ENCODE data around the gene SF3A2.

SF3A2 gene

DNA sequence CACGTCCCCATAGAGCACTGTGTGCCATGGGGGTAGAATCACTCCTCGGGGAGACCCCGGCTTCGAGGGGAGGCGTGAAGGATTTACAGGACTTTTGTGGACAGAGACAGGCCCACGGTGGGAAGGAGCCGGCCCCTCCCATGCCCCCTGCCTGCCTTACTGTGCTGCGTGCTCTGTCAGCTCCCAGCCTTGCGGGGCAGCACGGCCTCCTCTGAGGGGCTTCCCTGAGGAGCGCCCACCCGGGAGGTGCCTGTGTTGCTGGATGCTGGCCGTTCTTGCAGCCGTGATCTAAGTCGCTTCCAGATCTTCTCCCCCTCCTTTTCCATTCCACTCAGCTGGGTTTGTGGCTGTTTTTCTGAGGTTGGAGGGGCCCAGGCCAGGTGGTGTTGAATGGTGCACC, 29.6 kb upstream of the SF3A2 start:
- no peak for DNase-seq (ENCODE audit: low spot score)

DNA sequence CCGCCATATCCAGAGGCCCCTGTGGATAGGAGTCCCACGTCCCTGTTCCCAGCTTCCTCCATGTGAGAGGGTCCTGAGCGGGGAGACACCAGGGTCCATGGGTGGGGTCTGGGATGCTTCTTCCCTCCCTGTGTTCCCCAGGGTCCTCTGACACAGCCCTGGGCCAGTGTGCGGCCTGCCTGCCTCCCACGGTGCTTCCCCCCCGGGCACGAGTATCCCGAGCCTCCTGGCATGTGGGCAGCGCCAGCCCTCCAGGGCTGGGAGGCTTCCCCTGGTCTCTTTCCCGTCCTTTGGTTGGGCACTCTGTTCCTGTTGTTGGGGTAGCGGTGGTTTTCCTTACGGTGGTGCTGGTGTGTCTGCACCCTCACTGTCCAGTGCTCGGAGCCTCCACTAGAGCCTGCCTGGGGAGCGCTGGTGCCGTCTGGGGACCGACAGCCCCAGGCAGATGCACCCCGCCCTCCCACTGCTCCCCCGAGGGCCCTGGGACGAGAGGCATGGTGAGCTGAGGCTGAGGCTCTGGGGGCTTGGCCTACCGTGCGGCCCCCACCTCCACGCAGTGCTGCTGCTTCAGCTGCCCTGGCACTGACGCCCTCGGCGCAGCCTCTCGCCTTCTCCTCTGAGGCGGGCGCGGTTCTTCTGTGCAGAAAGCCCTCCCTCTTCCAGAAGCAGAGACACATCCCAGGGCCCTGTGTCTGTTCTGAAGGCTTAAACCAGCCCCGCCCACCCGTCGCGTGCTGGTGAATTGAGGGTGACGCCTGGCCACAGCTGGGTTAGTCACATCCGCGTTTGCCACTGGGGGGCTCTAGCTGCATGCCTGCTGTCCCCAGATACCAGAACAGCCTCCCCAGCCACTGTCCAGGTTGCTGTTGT, 28.4 kb upstream of the SF3A2 start:
- no peak for DNase-seq (ENCODE audit: low spot score)

DNA sequence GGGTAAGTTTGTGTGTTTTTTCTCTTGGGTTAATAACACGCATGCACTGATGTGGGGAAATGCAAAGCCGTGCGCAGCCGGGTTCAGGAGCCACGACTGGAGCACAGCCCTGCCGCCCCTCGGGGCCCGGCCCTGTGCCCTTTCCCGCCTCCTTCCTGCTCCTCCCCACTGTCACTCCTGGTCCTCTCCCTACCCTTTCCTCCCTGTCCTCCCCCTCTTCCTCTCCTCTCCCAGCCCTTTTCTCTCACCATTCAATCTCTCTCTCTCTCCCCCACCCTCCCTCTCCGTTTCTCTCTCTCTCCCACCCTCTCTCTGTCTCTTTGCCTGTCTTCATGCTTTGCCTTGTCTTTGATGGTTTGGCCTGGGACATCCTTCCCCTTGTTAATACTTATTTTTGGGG, 27.6 kb upstream of the SF3A2 start:
- DNase-seq (ENCODE audit: low spot score) = no peak

DNA sequence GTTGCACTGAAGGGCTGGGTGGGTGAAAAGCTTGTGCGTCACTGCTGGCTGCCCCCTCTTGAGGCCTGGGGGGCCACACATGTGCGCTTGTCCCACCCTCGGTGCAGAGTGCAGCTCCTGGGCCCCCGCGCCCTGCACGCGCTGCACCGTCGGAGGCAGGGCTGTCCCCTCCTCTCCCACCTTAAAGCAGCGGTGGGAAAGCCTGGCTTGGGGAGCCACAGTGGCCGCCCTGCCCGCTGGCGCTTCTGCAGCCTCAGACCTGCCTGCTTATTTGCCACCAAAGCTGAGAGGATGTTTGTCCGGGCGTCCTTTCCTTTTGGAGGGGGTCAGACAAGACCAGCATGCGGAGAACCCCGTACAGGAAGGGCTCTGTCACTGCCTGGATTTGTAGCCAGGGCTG, 27.2 kb upstream of the SF3A2 start:
- no peak for DNase-seq (ENCODE audit: low spot score)

DNA sequence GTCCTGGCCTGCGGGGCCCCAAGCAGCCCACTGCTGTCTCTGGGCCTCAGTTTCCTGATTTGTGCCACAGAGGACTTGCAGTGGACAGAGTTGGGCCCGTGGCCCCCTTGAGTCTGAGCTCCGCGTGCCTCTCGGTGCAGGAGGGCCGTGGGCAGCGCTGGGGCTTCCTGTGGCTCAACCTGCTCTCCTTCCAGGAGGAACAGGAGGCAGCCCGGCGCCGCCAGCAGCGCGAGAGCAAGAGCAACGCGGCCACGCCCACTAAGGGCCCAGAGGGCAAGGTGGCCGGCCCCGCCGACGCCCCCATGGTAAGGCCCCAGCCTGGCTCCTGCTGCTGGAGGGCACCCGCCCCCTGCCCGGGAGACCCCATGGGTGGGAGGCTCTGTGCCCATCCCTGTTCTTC, 26.4 kb upstream of the SF3A2 start:
- DNase-seq (ENCODE audit: low spot score) = no peak

DNA sequence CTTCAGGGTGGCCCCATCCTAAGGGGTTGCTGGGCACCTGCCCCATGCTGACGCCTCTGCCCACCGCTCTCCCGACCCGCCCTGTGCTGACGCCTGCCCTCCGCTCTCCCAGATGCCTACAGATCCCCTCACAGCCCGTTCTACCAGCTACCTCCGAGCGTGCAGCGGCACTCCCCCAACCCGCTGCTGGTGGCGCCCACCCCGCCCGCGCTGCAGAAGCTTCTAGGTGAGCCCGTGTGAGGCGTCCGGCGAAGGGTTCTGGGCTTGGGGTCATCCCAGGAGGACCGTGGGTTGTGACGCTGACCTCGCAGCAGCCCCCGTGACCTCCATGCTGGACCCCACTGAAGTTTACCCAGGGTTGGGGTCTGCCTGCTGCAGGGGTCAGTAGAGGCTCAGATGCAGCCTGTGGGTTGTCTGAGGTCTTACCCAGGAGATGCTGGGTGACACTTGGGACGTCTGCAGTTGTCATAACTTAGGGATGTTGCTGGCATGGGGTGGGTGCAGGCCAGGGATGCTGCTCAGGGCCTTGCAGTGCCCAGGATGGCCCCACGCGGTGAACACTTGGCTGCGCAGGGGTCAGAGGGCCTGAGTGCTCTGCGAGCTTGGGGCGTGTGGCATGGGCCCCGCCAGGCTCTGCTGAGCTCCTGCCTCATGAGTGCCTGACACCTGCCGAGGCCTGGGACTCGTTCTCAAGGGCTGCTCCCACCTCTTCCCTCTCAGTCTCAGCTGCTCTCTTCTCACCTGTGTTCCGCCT, 25.5 kb upstream of the SF3A2 start:
- no peak for DNase-seq (ENCODE audit: low spot score)

DNA sequence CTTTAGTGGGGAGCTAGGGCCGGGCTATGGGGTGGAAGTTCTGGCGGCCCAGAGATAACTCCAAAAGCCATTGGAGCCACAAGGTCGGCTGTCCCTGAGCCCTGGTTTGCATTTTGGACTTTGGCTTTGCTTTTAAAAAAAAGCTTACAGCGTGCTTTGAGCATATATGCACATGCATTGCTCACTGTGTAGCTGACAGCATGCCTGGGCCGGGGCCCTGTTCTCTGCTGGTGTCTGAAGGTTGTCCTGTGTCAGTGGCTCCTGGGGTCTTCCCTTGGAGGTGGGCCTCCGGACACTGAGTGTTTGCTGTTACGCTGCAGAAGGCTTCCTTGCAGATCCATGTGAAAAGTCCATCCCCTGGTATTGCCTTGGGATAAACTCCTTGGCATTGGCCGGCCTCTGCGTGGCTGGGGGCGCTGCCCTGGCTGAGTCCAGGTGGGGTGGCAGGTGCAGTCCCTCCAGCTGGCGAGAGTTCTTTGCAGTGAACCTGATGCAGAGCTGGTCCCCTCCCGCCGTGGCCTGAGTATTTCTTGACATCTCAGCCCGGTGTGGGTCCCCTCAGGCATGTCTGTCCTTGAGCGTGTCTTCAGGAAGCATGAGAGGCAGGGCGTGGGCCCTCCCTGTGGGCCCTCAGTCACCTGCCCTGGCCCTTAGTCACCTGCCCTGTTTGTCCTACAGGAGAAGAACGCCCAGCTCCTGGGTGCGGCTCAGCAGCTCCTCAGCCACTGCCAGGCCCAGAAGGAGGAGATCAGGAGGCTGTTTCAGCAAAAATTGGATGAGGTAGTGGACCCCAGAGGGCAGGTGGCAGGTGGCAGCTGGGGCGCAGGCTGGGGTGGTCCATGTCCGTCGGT, 23.5 kb upstream of the SF3A2 start:
- no peak for DNase-seq (ENCODE audit: low spot score)

DNA sequence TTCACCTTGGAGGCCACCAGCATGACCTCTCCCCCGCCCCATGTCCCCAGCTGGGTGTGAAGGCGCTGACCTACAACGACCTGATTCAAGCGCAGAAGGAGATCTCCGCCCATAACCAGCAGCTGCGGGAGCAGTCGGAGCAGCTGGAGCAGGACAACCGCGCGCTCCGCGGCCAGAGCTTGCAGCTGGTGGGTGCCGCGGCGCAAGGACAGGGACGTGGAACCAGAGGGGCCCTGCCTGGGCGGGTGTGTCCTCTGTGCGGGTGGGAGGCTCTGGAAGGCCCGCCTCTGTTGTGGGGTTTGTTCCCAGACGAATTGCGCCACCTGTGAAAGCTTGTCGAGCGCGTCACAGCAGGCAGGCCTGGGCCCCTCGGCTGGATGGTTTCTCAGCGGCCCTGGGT, 22.8 kb upstream of the SF3A2 start:
- DNase-seq (ENCODE audit: low spot score) = no peak

DNA sequence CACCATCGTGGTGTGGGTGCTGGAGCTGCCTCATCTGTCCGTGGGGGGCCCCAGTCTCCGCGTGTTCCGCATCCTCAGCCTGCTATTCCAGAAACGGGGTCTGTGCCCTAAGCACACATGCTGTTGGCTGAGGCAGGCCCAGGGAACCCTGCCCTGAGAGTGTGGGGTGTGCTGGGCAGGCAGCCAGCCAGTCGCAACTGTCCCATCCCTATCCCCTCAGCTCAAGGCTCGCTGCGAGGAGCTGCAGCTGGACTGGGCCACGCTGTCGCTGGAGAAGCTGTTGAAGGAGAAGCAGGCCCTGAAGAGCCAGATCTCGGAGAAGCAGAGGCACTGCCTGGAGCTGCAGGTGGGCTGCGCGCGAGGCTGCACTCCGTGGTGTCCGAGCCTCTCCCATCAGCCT, 22.4 kb upstream of the SF3A2 start:
- no peak for DNase-seq (ENCODE audit: low spot score)

DNA sequence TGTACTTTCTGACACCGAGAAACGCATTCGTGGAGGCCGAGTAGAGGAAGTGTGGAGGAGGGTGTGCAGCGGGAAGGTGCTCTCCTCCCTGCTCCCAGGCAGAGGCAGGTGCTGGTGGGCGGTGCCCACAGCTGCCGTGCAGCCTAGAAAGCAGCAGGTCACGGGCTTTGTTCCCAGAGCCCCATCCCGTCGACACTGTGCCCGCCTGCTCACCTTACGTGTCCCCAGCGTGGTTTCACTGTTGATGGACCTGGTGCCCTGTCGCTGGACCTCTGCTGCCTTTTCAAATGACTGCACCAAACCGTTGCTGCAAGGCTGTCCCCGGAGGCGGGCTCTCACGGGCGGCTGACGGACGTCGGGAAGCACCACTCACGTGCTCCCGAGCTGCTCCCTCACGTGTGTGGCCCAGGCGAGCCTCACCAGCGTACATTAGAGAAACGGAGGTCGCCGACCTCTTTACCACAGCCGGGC, 21.3 kb upstream of the SF3A2 start:
- no peak for DNase-seq (ENCODE audit: low spot score)

DNA sequence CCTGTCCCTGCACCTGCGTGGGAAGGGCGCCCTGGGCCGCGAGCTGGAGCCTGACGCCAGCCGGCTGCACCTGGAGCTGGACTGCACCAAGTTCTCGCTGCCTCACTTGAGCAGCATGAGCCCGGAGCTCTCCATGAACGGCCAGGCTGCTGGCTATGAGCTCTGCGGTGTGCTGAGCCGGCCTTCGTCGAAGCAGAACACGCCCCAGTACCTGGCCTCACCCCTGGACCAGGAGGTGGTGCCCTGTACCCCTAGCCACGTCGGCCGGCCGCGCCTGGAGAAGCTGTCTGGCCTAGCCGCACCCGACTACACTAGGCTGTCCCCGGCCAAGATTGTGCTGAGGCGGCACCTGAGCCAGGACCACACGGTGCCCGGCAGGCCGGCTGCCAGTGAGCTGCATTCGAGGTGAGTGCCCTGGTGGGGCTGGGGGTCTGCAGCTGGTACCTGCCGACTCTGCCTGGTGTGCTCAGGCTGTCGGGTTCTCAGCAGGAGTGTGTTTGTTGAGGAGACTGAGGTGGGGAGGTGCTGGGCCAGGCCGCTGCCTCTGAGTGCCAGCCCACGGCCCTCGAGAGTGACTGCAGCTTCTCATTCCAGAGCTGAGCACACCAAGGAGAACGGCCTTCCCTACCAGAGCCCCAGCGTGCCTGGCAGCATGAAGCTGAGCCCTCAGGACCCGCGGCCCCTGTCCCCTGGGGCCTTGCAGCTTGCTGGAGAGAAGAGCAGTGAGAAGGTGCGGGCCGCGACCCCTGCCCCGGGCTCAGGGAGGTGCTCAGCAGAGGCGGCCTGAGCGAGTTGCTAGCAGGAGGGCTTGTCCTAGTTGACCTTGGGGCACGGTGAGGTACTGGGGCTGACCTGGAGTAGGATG, 20.0 kb upstream of the SF3A2 start:
- DNase-seq (ENCODE audit: low spot score) = no peak

DNA sequence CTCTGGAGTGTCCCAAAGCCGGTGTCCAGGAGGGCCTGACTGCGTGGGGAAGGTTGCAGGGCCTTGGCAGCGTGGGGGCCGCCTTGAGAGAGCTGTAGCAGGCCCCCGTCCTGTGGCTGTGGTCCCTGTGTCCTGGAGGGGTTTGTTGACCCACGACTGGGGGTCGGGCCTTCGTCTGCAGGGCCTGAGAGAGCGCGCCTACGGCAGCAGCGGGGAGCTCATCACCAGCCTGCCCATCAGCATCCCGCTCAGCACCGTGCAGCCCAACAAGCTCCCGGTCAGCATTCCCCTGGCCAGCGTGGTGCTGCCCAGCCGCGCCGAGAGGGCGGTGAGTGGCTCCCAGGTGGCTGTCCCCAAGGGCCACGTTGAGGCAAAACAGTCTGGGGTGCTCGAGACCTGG, 19.0 kb upstream of the SF3A2 start:
- DNase-seq (ENCODE audit: low spot score) = no peak

DNA sequence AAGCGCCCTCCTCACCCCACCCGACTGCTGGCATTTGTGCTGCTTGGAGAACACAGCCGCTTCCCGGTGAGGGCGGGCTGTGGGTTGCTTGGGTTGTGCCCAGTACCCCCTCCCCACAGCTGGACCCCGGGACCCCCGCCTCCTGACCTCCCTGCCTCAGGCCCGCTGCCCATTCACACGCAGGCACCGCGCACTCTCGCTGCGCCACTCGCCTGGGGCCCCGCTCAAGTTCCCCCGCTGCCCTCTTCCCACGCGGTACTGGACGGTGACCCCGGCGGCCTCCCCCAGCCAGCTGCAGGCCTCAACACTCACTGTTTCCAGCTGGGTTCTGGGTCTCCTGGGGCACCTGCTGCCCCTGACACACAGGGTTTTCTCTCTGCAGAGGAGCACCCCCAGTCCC, 16.9 kb upstream of the SF3A2 start:
- DNase-seq (ENCODE audit: low spot score) = no peak

DNA sequence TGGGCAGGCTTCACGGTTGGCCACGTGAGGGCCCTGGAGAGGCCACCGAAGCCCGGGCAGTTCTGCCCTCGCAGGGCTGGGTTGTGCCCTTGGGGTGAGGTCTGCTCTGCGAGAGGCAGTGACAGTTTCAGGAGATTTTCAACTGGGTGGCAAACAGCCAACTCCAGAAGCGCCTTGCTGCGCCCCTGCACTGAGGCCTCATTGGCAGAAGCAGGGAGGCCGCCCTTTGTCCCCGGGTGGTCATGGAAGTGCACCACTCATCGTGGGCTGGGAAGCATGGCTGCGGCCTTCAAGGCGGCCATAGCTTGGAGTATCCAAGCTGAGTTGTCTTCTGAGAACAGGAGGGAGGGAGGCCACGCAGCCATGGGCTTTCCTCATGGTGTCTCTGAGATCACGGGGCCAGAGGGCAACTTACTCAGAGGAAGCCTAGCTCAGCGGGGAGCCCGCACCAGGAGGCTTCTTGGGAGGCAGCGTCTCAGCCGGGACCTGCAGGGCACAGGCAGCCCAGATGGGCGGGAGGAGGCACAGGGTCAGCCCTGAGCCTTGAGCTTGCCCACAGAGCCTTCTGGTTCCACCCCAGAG, 15.3 kb upstream of the SF3A2 start:
- DNase-seq (ENCODE audit: low spot score) = no peak

DNA sequence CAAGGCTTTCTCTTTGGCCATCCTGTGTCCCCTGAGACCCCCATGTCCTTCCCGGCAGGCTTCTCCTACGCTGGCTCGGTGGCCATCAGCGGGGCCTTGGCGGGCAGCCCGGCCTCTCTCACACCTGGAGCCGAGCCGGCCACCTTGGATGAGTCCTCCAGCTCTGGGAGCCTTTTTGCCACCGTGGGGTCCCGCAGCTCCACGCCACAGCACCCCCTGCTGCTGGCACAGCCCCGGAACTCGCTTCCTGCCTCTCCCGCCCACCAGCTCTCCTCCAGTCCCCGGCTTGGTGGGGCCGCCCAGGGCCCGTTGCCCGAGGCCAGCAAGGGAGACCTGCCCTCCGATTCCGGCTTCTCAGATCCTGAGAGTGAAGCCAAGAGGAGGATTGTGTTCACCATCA, 14.7 kb upstream of the SF3A2 start:
- no peak for DNase-seq (ENCODE audit: low spot score)

DNA sequence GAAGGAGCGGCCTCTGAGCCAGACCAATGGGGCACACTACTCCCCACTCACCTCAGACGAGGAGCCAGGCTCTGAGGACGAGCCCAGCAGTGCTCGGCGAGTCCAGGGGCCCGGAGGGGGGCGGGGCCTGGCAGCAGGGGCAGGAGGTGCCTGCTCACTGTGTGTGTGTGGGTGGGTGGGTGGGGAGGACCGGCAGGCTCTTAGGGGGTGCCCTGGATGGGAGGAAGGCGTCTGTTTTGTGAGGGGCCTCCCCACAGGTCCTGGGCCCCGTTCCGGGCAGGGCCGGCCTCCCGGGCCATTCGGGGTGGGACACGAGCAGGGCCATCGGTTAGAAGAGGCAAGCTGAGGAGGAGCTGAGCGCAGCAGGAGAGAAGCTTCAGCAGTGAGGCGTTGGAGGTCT, 13.2 kb upstream of the SF3A2 start:
- no peak for DNase-seq (ENCODE audit: low spot score)

DNA sequence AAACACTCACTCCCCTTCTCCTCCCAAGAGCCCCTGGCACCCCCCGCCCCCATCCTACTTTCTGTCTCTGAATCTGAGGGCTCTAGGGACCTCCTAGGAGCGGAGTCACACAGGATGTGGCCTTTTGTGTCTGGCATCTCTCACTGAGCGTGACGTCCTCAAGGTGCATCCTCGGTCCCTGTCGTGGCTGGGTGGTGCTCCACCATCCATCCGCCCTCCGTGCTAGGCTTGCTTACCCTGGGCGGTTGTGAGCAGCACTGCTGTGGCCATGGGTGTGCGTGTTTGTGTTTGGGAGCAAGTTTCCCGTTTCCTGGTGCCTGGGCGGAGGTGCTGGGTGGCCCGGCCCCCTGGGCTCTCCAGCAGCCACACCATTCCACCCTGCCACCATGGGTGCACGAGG, 12.7 kb upstream of the SF3A2 start:
- no peak for DNase-seq (ENCODE audit: low spot score)

DNA sequence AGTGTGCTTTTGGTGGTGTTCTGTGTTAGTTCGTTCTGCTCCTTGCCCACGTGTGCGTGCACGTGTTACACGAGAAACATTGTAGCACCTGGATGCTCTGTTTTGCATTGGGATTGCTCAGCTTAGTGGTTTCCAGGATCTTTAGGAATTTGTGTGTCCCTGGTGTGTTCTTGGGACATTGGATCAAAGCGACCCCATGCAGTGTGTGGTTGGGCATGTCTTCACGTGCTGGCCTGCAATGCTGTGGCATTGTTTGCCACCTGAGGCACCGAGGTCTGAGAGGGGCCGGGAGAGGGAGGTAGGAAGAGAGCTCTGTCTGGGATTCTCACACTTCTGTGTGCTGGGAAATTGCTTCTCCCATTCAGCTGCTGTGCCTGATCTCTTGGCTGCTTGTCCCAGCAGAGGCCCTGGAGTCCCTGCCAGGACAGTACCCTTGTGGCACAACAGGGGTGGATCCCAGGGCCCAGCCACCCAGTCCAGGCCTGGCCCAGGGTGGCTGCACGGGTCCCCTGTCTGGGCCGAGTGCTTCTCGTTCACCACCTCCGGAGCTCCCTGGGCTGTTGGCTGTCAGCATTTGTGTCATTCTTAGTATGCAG, 11.8 kb upstream of the SF3A2 start:
- no peak for DNase-seq (ENCODE audit: low spot score)

DNA sequence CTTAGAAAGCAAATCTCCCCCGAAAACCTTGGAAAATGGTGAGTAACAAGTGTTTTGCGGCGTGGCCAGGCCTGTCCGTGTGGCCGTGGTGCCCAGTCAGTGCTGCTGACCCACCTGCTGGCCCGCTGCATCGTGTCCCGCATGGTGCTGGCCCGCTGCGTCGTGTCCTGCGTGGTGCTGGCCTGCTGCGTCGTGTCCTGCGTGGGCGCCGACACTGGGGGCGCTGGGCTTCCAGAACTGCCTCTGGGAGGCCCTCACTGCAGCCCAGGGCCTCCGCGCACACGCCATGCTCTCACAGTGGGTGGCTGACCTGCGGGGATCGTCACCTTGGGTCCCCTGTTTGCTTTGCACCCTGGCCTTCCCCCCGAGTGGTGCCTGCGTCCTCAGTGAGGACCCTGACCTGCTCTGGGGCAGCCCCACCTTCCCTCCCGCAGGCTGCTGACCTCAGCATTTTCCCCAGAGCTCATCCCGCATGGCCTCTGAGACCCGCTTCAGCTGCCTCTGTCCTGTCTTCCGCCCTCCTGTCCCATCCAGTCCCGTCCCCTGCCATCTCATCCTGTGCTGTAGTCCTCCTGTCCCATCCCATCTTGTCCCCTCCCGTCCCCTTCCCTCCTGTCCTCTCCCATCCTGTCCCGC, 11.1 kb upstream of the SF3A2 start:
- DNase-seq (ENCODE audit: low spot score) = no peak

Measured in SK-N-DZ (cell line).